Mucosa of descending colon (tissue), 3 donors: ENCODE results near the gene PEX11G. TPM values are rescaled to one million over a fixed set of nuclear protein-coding genes. Genes with fewer than 3 reads are reported as not detected.

Source experiments
- ATAC-seq: fragments of 200-7000 bp; cut with Tn5 transposase; one replicate; pipeline ENCODE4 v1.9.1; 2020; ENCODE audit warnings: mild to moderate bottlenecking, moderate library complexity
- DNase-seq, 3 donors: peaks; one replicate each; pipeline ENCODE4 v3.0.0-alpha.2; 2020
- H3K36me3 ChIP-seq: fragments of 200-600 bp; one replicate; pipeline ENCODE4 v1.8.0; 2021; ENCODE audit warnings: low read depth, mild to moderate bottlenecking
- H3K4me1 ChIP-seq: fragments of 200-600 bp; one replicate; pipeline ENCODE4 v1.8.0; 2021; ENCODE audit warnings: low read depth, mild to moderate bottlenecking
- H3K4me3 ChIP-seq: fragments of 200-600 bp; one replicate; pipeline ENCODE4 v1.8.0; 2021; ENCODE audit warnings: mild to moderate bottlenecking
- H3K9me3 ChIP-seq: fragments of 200-600 bp; one replicate; pipeline ENCODE4 v1.8.0; 2021; ENCODE audit warnings: mild to moderate bottlenecking
- intact Hi-C, 2 donors: fragments of 100-400 bp; cut with DNase I in 1 of 2; cut with micrococcal nuclease in 1 of 2; formaldehyde crosslinking; loops; one replicate each; pipeline versions ENCODE4 v1.11.0 to v1.11.1; 2022; cut with DNase I, micrococcal nuclease
- total RNA-seq, 3 donors: library from RNA; stranded (reverse); fragmentation: NEBNext Ultra II Directional in 2 of 3; extraction: Animal tissue kit (Norgen Biotek cat#: 25700) in 2 of 3; gene quantifications; one replicate each; pipeline versions ENCODE4 v1.2.1 to v1.2.4, GENCODE V29; 2021 to 2023
- TF ChIP-seq, protein P1 (sequence below): fragments of 200-600 bp; IDR thresholded peaks from one replicate; pipeline ENCODE4 v1.8.0; 2022; ENCODE audit warnings: antibody characterized with exemption, mild to moderate bottlenecking
- donor health status: DM: no; HTN: no; CAD: no; lungs with moderate emphysema.
- donor health status: DM: no; HTN: no; CAD: no.
- donor health status: DM: no; HTN: yes; CAD: no.

Gene PEX11G
- total RNA-seq, 3 donors from 2014 or later, result 4.0 to 9.5 (median 8.1) TPM

DNA sequence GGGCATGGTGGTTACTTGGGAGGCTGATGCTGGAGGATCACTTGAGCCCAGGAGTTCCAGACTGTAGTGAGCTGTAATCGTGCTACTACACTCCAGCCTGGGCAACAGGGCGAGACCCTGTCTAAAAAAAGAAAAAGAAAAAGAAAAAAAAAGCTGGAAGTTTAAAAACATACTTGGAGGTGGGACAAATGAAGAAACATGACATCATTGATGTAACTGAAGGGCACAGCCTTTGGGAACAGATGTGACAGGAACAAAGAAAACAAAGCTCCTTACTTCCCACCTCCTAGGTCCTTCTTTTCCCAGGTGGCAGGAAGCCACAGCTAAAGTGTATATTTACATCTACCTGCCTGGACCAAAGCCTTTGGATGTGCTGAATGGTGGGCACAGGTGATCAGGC lies 1.9 kb downstream of the PEX11G start:
- TF ChIP-seq, protein P1, sequence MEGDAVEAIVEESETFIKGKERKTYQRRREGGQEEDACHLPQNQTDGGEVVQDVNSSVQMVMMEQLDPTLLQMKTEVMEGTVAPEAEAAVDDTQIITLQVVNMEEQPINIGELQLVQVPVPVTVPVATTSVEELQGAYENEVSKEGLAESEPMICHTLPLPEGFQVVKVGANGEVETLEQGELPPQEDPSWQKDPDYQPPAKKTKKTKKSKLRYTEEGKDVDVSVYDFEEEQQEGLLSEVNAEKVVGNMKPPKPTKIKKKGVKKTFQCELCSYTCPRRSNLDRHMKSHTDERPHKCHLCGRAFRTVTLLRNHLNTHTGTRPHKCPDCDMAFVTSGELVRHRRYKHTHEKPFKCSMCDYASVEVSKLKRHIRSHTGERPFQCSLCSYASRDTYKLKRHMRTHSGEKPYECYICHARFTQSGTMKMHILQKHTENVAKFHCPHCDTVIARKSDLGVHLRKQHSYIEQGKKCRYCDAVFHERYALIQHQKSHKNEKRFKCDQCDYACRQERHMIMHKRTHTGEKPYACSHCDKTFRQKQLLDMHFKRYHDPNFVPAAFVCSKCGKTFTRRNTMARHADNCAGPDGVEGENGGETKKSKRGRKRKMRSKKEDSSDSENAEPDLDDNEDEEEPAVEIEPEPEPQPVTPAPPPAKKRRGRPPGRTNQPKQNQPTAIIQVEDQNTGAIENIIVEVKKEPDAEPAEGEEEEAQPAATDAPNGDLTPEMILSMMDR, result no peak
- no peak overlapping the region for H3K4me3 ChIP-seq
- H3K4me1 ChIP-seq, result peaks cover 13% of the 10 kb centered on the region
- H3K9me3 ChIP-seq, result no peaks in the 10 kb centered on the region
- ATAC-seq, result no peak
- DNase-seq, result no peak
- intact Hi-C loops, result no loop called here
- no peaks in the 10 kb centered on the region for H3K36me3 ChIP-seq

DNA sequence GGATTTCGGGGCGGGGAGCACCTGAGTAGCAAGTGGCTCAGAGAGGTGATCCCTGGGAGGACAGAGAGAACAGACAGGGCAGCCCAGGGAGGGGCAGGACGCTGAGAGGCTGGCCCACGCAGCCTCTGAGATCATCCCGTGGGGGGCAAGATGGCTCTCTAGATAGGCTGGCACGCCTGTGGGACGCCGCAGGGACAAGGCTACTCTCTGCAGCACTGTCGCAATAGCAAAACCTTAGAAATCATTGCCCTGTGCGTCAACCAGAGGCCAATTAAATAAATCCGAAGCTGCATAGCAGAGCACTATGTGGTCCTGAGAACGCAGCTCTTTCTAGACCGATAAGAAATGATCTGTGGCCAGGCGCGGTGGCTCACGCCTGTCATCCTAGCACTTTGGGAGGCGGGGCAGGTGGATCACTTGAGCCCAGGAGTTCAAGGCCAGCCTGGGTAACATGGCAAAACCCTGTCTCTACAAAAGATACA lies 5.1 kb downstream of the PEX11G start:
- intact Hi-C loops, result no loop called here
- ATAC-seq, result peak; percentile 82

DNA sequence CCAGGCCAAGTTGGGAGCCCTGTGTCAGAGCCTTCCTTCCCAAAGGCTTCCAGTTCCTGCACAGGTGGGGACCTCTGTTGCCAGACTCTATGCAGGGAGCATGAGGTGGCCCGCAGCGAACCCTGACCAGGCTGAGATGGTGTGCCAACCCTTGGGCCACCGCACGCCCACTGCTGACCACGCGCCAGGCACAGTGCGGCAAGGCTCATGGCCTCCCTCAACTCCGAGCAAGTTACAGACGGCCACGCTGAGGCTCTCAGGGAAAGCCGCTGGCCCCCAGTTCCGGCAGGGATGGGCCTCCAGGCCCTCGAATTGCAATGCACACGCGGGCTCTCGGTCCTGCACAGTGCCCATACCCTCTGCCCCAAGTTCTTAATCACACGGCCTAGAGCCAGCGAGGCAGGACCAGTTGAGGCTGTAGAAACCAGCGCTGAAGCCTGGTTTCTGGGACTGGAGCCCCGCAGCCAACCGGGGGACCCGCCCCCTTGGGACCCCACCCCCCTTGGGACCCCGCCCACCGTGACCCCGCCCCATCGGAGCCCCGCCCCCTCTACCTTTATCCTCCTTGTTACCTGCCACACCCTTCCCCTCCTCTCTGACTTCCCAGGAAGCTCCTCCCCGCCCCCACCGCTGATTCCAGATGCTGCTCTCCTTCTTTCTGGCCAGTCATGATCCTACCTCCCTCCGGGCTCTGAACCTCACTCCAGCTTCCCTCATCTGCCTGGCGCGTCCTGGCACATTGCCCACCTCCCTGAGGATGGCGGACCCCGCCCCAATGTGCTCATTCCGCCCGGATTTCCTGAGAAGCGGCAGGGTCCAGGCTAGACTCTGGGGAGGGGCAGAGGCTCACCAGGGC lies 6.0 kb downstream of the PEX11G start:
- TF ChIP-seq, protein P1, result no peak
- peaks cover 7% of the 10 kb centered on the region for H3K4me1 ChIP-seq
- no peaks in the 10 kb centered on the region for H3K9me3 ChIP-seq
- DNase-seq (peak; percentile 75 to 82 (median 77)), ATAC-seq (peak; percentile 80)
- intact Hi-C loops, result no loop called here
- no peak overlapping the region for H3K4me3 ChIP-seq
- H3K36me3 ChIP-seq, result no peaks in the 10 kb centered on the region

More for the DNA sequence above, 5.1 kb downstream of the PEX11G start:
- Histone ChIP-seq H3K4me3 (no peak overlapping the region), H3K36me3 (no peaks in the 10 kb centered on the region), H3K4me1 (peaks cover 7% of the 10 kb centered on the region), H3K9me3 (no peaks in the 10 kb centered on the region)
- no peak for DNase-seq
- TF ChIP-seq, protein P1, result no peak

GRCh38 chr19:7480970-7481255 lies 7.9 kb downstream of the PEX11G start:
- Histone ChIP-seq H3K4me1 (peaks cover 7% of the 10 kb centered on the region), H3K4me3 (no peak overlapping the region), H3K9me3 (no peaks in the 10 kb centered on the region), H3K36me3 (no peaks in the 10 kb centered on the region)
- DNase-seq, result peak in 1 of 3 donors; percentile 33
- intact Hi-C loops, result no loop called here
- TF ChIP-seq, protein P1, result no peak
- ATAC-seq, result no peak

GRCh38 chr19:7480222-7480969 lies 8.4 kb downstream of the PEX11G start:
- no peak for ATAC-seq
- no peaks in the 10 kb centered on the region for H3K36me3 ChIP-seq
- intact Hi-C loops, result no loop called here
- peak in 1 of 3 donors; percentile 16 for DNase-seq
- no peaks in the 10 kb centered on the region for H3K9me3 ChIP-seq
- H3K4me3 ChIP-seq, result no peak overlapping the region
- TF ChIP-seq, protein P1, result no peak
- peaks cover 7% of the 10 kb centered on the region for H3K4me1 ChIP-seq
